ENCODE data around the gene DDX27. TPM values are rescaled to one million over a fixed set of nuclear protein-coding genes. Genes with fewer than 3 reads are reported as not detected.

The DDX27 gene
- total and polyA plus RNA-seq, 9 of the 15 experiments (the other 6 are each of a cell fraction or from before 2014, with no cell fraction given): 17.9 to 79.3 (median 57.0) TPM

GRCh38 chr20:49219091-49219923, at the start of gene DDX27 (continued):
- TF ChIP-seq NONO (IDR thresholded peaks at IDR 0.05; ENCODE audit: low read depth in 2 of 2, low read length in 1 of 2) (peak in 1 of 2 experiments; percentile 29; a peak in 1 of 4 replicates), FUS (optimal IDR thresholded peaks at IDR 0.05; ENCODE audit: low read depth, low read length) (no peak), MAFG (tag; conservative IDR thresholded peaks at IDR 0.05) (no peak), KLF10 (CRISPR knock-in tag; IDR thresholded peaks at IDR 0.05) (no peak), ZBTB34 (CRISPR knock-in tag; IDR thresholded peaks at IDR 0.05) (no peak), CBFA2T3 (IDR thresholded peaks at IDR 0.05) (no peak), CHAMP1 (IDR thresholded peaks at IDR 0.05) (no peak), ZFP91 (CRISPR knock-in tag; IDR thresholded peaks at IDR 0.05) (no peak), FOSL1 (tag; conservative IDR thresholded peaks at IDR 0.05) (peak; percentile 61), ATF6 (CRISPR knock-in tag; IDR thresholded peaks at IDR 0.05) (0 out of 2 replicates have a peak, but pooled peaks have one; percentile 51), FOXA1 (IDR thresholded peaks at IDR 0.05; ENCODE audit: borderline replicate concordance) (no peak), ZNF133 (CRISPR knock-in tag; IDR thresholded peaks at IDR 0.05) (no peak), ZNF644 (tag; IDR thresholded peaks at IDR 0.05; ENCODE audit: low read depth) (peak; percentile 73; the same call in 1 of the 2 replicates), SPI1 (IDR thresholded peaks at IDR 0.05; ENCODE audit: borderline replicate concordance, low read depth, low read length) (peak; percentile 40; the same call in 1 of the 2 replicates), ELF4 (CRISPR knock-in tag; IDR thresholded peaks at IDR 0.05) (no peak), NCOA6 (IDR thresholded peaks at IDR 0.05) (no peak), ZNF57 (CRISPR knock-in tag; IDR thresholded peaks at IDR 0.05) (no peak), ZNF184 (CRISPR knock-in tag; IDR thresholded peaks at IDR 0.05) (no peak)
